ENCODE data around the gene ZCCHC9.

The ZCCHC9 gene

GRCh38 chr5:81359881-81360280 lies 58.5 kb downstream of the ZCCHC9 start:
- no peak for DNase-seq

GRCh38 chr5:81360640-81361039 lies 59.3 kb downstream of the ZCCHC9 start:
- DNase-seq, result no peak

GRCh38 chr5:81361600-81361999 lies 60.2 kb downstream of the ZCCHC9 start:
- no peak for DNase-seq
